ENCODE results near the gene ZNF771.

ZNF771 gene

DNA sequence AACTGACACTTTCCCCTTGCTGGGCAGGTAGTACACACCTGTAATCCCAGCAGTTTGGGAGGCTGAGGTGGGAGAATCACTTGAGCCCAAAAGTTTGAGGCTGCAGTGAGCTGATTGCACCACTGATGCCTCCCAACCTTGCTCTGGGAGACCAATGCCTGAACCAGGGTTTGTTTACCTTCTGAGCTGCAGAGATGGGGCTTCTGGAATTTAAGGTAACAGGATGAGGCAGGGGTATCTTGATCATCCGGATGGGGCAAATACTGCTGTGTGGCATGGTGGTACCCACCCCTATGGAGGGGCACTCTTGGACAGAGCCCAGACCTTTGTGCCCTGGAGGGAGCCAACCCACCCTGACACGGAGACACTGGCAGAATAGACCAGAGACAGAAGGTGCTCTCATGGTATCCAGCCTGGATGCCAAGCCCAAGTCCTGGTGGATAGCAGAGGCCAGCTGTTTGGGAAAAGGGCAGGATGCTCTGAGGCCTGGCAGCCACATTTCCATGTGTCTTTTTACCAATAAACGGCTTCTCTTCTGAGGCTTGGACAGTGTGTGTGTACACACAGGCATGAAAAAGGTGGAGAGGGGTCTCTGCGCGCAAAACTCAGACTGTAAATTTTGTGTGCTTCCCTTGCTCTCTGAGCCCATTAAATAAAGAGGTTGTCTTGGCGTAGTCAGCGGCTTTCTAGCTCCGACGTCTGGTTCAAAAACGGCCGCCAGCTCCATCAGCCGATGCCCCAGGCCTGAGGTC lies 7.8 kb upstream of the ZNF771 start:
- DNase-seq: peak; percentile 51

DNA sequence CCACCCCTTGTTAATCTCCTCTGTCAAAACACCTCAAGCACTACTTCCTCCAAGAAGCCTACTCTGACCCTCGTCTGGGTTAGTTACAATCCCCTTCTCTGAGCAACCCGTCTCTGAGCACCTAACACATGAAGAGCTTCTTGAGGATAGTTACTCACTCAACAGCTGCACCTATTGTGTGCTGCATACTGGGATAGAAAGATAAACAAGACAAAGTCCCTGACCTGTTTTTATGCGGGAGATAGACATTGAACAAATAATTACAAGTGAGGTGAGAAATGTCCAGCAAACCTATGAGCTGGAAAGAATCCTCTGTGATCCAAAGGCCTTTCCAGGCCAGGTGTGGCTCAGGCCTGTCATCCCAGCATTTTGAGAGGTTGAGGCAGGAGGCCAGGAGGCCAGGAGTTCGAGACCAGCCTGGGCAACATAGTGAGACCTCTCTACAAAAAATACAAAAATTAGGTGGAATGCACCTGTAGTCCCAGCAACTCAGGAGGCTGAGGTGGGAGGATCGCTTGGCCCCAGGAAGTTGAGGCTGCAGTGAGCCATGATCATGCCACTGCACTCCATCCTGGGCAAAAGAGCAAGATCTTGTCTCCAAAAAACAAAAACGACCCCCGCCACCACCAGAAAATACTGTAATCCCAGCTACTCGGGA lies 5.5 kb upstream of the ZNF771 start:
- no peak for DNase-seq

DNA sequence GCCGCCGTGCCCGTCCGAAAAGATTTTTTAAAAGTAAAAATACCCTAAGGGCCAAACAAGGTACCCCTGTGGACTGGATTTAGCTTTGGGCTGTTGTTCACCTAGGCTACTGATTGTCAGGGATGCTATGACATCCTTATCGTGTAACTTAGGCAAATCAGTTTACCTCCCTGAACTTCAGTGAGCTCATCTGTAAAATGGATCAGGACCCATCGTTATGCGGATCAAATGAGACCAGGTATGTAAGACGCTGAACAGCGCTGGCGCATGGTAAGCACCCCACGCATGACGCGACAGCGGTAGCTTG lies 658 bp upstream of the ZNF771 start:
- DNase-seq: no peak

DNA sequence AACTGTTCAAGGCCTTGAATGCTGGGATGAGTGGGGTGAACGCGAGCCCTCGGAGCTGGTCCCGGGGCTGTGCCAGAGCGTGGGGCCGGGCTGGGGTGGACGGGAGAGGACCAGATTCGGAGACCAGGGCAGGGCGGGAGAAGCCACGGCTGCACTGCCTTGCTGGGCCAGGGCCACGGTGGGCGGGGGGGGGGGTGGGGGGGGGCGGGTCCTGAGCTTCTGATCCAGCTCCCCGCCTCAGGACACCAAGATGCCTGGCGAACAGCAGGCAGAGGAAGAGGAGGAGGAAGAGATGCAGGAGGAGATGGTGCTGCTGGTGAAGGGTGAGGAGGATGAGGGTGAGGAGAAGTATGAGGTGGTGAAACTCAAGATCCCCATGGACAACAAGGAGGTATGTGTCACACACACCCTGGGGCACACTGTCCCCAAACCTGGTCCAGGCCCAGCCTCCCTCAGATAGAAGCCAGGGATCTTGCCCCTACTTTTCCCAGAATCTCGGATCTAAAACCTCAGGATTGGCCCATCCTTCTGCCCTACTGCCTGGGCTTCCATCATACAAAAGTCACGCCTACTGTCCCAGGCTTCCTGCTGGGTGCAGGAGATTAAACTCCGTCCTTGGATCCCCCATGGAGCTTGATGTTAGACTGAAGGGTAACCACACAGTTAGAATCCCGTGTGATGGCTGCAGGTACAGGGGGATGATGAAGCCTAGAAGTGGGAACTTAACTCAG lies 563 bp downstream of the ZNF771 start:
- peak; percentile 34 for DNase-seq

DNA sequence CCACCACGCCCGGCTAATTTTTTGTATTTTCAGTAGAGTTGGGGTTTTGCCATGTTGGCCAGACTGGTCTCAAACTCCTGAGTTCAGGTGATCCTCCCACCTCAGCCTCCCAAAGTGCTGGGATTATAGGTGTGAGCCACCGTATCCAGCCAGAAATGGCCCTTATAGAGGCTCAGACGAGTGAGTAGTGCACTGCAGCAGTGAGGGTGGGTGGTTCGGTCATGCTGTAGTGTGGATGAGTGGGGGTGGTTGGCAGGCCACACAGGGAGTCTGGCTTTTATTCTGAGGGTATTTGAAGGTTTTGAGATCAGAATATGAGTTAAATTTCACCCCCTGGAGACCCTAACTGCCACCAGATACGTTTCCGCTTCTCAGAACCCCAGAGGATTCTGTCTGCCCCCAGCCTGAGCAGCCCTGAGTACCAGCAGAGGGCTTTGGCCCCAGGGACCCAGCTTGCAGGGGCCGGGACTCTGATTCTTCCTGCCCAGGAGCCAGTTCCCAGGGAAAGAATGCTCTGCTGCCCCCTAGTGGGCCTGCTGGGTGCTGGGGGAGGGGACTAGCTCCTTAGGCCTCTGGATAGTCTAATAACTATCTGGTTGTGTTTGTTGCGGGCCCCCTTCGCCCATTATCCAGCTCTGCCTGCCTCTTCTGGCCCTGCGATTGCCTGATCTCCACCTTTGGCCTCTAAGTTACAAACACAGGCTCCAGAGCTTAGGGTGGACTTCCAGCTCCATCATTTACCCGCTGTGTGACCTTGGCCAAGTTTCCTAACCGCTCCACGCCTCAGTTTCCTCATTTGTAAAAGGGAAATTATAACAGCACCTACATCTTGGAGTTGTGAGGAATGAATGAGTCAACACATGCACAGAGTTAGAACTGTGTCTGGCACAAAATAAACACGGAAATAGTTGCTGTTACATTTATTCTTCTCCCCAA lies 2.0 kb downstream of the ZNF771 start:
- peak; percentile 91 for DNase-seq

DNA sequence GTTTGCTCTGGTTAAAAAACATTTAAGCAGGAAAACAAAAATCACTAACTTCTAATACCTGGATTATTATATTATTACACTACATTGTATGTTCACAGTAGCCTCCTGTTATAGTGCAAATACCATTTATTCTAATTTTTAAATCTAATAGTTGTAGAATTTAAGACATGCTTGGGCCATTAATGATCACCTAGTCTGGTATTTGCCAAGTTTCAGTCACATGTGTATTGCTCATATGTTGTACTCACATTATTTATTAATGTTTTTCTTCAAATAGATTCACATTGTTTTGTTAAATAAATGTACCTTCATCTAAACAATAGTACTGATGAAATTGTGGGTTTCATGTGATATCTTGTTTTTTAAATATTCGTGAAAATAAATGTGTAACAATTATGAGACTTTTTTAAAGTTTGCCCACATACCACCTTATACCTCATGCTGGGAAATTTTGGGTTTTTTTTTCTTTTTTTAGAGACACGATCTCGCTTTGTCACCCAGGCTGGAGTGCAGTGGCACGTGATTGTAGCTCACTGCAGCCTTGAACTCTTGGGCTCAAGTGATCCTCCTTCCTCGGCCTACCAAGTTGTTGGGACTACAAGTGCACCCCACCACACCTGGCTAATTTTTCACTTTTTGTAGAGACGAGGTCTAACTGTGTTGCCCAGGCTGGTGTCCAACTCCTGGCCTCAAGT lies 5.9 kb downstream of the ZNF771 start:
- no peak for DNase-seq

DNA sequence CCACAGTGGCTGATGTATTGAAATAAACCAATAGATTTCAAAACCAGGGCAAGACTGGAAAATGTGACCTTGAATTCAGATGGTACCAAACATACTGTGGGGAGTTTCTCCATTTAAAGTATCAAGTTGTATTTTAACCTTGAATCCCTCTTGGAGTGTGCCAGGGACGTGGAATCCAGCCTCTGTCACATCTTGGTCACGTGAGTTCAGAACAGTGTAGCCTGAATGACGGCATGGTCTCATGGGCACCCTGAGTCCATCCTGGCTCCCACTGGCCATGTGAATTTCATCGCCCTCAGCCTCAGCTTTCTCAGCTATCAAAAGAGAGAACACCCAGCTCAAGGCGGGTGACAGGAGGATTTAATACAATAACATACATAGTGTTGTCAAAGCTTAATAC lies 6.8 kb downstream of the ZNF771 start:
- no peak for DNase-seq

DNA sequence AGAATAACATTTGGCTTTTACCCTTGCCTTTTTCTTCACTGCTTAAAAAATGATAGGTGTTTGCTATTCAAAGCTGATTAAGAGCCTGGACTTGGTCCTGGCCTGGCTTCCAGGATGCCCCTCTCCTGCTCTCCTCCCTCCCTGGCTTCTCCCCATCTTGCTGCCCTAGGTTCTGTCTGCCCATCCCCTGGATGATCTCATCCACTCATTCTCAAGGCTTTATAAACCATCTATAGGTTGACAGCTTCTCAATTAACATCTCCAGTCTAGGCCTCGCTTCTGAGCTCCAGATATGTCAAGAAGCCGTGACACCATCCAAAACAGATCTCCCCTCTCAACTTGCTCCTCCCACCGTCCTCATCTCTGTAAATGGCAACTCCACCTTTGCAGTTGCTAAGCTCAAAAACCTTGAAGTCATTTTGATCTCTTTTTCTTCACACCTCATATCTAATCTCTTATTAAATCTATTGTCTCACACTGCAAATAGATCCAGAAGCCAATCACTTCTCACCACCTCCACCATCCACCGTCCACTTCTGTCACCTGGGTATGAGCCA lies 8.7 kb downstream of the ZNF771 start:
- no peak for DNase-seq

DNA sequence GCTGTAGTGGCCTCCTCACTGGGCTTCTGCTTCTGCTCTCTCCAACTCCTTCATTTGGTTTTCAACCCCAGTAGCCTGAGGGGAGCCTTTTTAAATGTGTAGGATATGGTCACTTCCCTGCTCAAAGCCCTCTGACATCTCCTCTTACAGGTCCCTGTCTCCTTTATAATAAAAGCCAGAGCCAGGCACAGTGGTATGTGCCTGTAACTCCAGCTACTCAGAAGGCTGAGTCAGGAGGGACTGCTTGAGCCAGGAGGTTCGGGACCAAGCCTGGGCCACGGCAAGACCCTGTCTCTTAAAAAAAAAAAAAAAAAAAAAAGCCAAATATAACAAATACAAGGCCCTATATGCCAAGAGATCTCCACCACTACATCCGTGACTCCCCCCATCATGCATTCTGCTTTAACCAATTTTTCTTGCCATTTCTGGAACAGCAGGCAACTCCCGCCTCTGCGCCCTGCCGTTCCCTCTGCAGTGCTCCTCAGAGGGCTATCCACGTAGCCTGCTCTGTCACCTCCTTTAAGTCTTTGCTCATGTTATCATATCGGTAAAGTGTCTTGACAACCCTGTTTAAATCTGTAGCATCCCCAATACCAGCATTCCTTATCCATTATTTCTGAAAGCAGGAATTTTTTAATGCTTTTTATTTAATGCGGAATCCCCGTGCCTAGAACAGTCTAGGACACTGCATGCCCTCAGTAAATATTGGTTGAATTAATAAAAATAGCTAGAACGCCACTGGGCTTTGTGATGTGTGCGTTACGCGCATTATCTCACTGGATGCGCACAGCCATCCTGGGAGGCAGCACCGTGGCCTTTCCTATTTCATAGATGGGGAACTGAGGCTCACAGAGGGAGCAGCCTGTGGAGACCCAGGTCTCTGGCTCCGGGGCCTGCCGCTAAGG lies 9.5 kb downstream of the ZNF771 start:
- no peak for DNase-seq

DNA sequence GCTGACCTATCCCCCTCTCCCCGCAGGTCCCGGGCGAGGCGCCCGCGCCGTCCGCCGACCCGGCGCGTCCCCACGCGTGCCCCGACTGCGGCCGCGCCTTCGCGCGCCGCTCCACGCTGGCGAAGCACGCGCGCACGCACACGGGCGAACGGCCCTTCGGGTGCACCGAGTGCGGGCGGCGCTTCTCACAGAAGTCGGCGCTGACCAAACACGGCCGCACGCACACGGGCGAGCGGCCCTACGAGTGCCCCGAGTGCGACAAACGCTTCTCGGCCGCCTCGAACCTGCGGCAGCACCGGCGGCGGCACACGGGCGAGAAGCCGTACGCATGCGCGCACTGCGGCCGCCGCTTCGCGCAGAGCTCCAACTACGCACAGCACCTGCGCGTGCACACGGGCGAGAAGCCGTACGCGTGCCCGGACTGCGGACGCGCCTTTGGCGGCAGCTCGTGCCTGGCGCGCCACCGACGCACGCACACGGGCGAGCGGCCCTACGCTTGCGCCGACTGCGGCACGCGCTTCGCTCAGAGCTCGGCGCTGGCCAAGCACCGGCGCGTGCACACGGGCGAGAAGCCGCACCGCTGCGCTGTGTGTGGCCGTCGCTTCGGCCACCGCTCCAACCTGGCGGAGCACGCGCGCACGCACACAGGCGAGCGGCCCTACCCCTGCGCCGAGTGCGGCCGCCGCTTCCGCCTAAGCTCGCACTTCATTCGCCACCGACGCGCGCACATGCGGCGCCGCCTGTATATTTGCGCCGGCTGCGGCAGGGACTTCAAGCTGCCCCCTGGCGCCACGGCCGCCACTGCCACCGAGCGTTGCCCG lies 10.3 kb downstream of the ZNF771 start:
- peak; percentile 98 for DNase-seq

DNA sequence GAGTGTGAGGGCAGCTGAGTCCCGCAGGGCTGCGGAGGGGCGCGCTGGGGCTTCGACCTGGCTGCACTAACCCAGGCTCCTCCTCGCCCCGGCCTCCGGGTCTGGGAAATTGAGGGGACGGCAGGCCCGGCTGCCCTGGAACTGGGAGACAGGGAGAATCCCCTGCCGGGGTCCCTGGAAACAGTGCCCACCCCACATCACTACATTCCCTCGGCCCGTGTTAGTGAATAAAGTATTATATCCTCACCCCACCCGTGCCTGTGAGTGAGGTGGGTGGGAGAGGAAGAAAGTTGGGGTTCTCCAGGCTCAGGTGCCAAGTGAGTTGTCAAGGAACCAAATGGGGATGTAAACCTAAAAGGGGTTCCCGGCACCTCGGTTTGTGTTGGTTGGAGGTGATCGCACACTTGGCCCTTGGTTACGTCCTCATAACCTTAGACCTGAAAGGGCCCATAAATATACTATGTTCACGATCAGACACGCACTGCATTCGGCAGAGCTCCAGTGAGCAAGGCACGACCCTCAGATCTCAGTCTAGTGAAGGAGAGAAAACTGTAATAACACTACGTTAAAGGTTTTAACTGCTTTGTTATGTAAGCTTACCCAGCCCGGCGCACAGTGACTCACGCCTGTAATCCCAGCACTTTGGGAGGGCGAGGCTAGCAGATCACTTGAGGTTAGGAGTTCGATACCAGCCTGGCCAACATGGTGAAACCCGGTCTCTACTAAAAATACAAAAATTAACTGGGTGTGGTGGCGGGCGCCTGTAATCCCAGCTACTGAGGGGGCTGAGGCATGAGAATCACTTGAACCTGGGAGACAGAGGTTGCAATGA lies 11.2 kb downstream of the ZNF771 start:
- DNase-seq: no peak

DNA sequence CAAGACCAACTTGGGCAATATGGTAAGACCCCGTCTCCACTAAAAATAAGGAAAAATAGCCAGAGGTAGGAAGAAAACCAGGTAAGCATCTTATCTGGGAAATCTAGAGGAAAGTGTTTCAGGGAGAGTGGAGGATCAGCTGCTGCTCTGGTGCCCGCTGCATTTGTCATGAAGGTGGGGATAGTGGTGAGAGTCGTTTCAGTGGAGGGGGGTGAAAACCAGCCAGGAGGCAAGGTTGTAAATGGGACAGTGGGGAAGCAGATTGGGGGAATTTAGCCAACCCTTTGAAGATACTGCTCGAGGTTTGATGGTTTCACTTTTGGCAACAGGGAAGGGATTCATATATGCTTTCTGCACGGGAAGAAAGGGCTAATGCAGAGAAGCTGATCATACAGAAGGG lies 13.6 kb downstream of the ZNF771 start:
- no peak for DNase-seq

DNA sequence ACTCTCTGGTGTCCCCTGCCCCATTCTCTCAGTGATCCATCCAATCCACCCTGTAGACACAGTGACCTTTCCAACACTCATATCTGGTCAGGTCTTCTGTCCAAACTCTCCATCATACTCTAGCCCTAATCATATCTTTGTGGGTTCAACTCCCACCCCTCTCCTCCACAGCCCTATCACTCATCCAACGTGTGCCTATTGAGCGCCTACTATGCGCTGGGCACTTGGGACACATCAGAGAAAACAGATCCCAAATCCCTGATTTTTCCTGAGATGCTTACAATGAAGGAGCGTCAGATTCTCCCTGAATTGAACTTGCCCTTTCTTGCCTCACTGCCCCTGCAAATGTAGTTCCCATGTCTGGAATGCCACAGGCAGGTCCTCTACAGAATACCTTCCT lies 20.6 kb downstream of the ZNF771 start:
- DNase-seq: no peak

DNA sequence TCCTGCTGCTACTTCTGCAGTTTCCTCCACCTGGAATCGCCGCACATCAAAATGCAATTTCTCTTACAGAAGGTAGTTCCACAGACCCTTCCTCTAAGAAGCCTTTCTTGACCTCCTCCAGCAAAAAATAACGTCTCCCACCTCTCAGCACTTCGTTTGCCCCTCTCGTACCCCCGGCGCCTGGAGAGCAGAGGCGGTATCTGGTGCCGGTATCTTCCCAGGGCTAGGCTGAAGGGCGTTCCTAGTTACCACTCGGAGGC lies 21.9 kb downstream of the ZNF771 start:
- no peak for DNase-seq

DNA sequence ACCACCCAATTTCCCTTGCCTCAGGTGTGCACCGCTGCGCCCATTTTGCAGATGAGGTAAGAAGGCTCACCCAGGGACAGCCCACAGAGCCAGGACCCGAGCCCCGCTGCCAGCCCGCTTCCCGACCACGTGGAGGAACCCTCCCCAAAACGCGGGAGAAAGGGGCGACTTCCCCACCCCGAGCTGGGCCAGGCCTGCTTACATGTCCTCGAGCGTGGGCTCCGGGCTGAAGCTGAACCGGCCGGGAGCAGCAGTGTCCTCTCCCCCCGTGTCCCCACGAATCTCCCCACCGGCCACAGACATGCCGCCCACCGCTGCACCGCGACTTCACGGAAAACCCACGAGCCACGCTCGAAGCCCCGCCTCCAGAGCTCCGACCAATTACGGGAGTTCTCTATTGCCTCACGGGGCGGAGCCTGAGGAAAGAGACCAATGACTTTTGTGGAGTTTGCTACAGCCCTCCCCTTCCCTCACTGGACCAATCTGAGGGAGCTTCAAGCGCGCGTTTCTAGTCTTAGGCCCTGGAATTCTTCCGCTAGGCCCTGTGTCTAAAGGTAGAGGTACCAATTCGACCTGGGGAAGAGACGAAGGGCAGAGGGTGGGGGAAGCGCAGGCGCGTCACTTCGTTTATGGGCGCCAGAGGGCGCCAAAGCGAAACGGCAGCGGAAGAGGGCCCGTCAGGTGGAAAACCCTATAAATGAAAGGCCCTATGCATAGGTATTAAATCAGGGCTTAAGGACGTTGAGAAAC lies 22.4 kb downstream of the ZNF771 start, which contains the start of gene DCTPP1:
DCTPP1 (minus strand) TSS at position 353 of the 750 bp plus-strand sequence; CDS start at position 303, 50 bp downstream.
- peak; percentile 100 for DNase-seq

DNA sequence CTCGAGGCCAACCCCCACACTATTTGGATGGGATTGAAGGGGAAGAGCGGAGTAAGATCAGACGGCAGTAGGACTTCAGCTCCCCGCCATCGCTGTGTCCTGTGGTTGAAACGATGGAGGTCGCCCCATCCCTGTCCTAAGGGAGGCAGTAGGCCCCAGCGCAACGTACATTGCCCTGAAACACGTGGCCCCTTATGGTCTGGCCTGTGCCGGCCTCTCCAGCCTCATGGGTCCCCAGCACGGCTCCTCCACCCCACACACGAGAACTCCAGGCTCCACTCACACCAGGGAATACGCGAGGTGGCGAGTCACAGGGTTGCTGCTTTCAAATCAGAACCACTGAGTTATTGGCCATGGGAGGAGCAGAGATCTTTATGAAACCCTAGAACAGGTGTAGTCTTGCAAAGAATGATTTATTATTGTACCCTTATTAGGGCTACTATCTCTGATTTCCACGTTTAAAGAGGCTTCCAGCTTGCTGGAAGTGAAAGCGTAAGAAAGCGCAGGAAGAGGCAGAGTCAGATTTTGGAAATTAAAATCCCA lies 23.1 kb downstream of the ZNF771 start:
- DNase-seq: no peak

DNA sequence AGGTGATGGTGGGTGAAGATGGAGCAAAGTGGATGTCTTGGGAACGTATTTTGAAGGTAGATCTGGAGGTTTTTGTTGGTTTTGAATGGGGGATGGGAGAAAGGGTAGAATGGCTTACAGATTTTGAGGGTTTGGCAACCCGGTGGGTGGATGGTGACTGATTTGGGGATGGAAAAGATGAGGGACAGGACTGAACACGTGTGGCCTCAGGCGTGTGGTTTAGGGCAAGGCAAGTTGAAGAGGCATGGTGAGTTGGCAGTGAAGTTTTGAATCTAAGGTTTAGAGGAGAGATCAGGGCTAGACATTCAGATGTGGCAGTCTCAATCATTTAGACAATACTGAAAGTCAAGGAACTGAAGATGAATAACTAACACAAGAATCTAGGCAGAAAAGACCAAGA lies 27.4 kb downstream of the ZNF771 start:
- DNase-seq: no peak

DNA sequence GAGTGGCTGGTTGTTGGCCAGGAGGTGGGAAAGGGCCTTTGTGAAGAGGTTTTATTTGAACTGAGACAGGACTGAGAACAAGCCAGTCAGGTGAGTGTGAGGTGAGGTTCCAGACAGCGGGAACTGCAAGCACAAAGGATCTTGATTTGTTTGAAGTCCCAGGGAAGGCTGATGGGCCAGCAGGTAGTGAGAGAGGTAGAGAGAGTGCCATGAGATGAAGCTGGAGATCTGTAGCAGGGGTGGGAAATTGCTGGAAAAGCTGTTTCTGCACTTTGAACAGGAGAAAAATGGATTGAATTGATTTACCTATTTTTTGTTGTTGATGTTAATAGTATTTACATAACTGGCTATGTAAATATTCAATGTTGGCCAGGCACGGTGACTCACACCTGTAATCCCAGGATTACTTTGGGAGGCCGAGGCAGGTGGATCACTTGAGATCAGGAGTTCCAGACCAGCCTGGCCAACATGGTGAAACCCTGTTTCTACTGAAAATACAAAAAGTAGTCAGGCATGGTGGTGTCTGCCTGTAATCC lies 30.2 kb downstream of the ZNF771 start:
- DNase-seq: peak; percentile 95
